CD4-positive, alpha-beta T cell treated with Interleukin-21 for 1 hour (primary cell): Measurements from ENCODE around the gene C19orf38.

Experiments
- DNase-seq: peaks from one replicate; pipeline ENCODE4 v3.0.0-alpha.2; 2020

C19orf38 gene

DNA sequence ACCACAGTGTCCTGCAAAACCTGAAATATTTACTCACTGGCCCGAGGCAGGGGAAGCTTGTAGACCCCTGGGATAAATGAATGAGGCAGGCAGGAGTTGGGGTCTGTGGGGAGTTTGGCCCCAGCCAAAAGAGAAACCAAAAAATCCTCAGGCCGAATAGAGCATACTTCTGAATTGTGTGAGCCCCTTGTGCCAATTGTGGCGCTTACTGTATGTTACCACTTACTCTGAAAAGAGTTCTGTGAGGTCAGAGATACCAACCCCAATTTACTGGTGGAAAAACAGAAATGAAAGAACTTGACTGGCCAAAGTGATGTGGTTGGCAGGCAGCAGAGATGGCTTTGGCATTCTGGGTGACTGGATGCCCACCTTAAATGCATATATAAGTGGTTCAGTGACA lies 30.0 kb downstream of the C19orf38 start:
- no peak for DNase-seq

DNA sequence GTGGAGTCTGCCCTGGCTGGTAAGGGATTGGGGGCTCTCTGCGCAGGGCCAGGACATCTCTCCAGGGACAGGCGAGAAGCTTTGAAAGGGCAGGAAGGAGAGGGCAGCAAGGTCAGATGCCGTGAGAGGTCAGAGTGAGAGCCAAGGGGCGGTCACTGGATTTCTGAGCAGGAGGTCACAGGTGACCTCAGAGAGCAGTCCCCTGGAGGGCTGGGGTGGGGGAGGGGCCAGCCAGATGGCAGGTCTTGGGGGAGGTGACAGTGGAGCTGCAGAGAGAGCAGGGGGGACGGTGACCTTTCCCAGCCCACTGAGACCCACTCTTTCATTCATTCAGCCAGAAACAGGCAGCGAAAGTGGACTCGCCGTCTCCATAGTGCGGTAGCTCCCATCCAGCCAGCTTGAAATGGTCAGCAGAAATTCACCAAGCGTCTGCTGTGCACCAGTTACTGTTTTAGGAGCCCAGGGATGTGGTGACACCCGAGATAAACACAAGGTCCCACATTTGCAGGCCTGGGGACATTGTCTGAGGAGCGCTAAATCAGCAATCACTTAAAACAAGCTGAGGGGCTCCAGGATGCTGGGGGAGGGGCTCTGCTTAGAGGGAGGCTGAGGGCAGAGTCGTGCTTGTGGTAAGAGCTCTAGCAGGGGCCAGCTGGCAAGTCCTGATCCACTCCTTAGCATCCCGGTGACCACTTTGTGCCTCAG lies 33.3 kb downstream of the C19orf38 start:
- DNase-seq, result no peak

DNA sequence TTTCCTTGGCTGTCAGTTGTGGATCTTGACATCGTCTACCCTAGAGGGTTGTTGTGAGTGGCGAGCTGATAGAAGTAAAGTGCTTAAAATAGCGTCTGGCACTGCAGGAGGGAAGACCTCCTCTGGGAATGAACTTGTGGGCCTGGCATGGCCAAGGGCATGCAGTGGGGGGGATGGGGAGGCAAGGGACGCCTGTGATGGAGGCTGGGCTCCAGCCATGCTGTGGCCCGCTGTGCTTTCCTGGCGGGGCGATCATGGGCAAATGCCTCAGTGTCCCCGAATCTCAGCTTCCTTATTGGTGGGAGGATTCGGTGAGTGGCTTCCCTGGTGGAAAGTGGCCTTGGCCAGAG lies 33.9 kb downstream of the C19orf38 start:
- no peak for DNase-seq

DNA sequence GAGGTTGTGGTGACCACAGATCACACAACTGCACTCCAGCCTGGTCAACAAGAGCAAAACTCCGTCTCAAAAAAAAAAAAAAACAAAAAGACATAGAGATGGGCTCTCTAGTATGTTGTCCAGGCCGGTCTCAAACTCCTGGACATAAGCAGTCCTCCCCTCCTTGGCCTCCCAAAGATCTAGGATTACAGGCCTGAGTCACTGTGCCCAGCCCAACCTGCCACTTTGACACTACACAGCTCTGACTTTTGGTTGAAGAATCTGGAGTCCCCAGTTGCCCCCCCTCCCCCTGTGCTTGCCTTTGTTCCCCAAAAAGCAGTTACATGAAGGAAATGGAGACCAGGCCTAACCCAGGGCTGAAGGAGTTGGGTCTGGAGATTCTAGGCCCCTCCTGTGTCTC lies 36.1 kb downstream of the C19orf38 start:
- DNase-seq, result no peak

DNA sequence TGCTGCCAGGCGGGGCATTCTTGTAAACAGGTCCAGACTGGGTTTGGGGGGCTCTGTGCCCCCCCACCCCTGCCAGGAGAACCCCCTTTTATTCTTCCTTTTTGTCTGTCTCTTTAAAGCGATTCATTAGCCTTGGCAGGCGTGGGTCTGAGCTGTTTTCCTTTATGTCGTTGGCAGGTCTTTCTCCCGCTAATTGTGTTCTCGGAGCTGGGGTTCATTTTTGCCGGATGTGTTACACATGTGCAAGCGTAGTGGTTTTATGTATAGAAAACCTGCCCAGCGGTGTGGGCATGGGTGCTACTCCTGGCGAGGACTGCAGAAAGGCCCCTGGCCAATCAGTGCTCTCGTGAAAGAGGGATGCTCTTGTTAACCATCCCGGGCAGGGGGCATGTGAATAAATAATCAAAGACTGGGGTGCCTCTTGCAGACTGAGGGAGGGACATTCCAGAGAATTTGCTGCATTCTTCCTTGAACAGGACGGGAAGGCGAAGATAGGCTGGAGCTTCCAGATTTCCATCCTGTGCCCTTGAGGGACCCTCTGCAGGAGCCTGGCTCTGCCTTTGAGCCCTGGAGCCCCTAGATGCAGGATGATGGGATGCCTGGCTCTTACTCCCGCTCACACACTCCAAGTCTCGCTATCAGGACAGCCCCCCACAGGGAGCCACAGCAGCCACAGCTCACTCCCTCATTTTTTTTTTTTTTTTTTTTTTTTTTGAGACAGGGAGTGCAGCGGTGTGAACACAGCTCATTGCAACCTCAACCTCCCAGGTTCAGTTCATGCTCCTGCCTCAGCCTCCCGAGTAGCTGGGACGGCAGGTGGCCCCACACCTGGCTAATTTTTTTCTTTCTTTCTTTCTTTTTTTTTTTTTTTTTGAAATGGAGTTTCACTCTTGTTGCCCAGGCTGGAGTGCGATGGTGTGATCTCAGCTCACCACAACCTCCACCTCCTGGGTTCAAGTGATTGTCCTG lies 37.3 kb downstream of the C19orf38 start:
- no peak for DNase-seq

DNA sequence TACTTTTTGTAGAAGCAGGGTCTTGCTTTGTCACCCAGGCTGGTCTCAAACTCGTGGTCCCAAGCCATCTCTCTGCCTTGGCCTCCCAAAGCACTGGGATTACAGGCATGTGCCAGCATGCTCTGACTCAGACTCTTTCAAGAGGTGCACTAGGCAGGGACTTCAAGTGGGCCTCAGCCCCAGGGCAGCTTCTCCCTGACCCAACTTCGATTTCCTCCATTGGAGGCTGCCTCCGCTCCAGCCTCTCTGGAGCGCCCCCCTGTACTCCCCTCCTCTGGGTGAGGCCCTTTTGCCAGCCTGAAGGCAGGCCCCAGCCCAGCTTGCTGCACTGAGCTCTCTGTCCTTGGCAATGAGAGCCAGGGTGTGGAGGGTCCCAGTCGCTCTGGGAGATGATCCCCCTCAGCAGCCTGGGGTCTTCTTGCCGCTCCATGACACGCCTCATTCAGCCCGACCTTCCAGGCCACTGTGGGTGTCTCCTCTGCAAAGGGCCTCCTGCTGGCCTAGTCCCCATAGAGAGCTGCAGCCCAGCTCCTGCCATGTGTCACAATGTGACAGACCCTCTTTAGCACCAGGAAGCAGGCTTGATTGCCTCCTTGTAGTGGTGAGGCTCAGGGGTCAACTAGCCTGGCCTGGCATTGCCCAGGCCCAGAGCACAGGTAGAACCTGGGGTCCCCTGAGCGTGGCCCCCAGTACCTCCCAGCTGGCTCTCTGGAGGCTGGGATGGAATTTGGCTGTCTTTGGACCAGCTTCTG lies 39.6 kb downstream of the C19orf38 start:
- DNase-seq, result no peak

DNA sequence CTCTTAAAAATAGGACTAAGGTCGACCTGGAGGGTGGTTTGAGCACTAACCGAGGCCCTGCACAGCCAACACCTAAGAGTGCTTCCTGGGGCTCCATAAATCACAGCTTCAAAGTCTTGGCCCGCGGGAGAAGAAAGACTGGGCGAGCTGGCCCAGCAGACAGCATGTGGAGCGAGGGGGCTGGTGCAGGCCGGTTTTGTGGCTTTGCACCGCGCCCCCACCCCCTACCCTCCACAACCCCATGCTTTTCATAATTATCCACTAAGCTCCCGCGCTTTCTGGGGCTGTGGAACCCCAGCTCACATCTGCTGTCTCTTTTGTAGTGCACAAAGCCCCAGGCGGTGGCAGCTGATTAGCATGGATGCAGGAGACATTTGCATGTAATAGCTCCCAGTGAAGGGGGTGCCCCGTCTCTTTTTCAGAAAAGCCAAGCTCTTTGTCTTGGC lies 40.2 kb downstream of the C19orf38 start:
- no peak for DNase-seq

DNA sequence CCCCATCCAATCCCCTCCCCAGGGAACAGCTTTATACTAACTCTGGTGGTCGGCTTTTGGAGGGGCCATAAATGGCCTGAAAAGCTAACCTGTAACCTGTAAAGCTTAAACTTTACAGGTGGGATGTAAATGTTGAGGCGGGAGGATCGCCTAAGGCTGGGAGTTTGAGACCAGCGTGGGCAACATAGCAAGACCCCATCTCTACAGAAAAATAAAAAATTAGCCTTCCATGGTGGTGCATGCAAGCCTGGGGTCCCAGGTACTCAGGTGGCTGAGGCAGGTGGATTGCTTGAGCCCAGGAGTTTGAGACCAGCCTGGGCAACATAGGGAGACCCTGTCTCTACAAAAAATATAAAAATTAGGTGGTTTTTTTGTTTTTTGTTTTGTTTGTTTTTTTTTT lies 41.7 kb downstream of the C19orf38 start:
- DNase-seq, result no peak

DNA sequence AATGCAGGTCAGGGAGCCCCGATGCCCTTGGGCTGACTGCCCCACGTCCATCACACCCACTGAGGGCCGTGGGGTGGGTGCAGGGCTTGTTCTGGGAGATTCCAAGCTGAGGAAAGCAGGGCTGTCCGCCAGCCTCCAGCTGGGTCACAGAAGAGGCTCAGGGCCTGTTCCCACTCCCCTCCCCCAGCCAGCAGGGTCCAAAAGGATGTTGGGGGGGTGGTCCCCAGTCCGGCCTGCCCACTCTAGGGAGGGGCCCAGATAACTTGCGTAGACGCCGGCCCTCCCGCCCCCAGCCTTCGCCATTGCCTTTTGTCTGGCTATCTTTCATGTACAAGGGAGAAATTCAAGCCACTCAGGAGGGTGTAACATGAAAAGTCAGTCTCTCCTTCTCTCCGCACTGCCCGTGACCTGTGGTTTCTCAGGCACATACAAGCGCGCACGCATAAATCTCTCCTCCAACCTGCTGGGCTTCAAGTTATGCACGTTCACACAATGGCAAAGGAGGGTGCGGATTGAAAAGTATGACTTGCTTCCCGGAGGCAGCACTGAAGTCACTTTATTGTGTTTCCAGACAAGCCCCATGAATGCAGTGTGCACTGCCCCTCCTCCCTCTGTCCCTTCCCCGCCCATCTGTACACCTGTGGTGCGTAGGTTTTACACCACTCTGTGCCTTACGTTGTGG lies 43.3 kb downstream of the C19orf38 start:
- DNase-seq, result no peak

DNA sequence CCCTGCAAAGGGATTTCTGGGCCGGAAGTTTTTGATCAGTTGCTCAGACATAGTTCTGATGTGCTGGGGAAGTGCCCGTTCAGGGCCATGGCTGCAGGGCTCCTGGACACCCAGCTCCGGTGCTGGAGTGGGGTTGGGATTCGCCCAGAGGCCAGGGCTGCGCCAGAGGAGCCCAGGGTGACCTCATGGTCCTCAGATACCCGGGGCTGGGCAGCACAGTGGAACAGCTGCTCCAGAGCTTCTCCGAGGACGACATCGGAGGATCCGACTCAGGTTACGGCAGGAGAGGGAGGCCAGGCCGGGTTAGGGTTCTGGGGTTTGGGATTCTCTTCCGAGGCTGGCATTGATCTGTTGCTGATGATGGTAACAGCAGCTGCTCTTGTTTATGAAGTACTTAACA lies 44.0 kb downstream of the C19orf38 start:
- no peak for DNase-seq

DNA sequence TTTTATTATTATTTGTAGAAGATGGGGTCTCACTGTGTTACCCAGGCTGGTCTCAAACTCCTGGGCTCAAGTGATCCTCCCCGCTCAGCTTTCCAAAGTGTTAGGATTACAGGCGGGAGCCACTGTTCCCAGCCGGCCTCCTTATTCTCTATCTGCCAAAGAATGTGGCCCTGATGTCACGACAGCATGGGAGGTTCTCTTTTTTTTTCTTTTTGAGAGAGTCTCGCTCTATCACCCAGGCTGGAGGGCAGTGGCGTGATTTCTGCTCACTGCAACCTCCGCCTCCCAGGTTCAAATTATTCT lies 46.6 kb downstream of the C19orf38 start:
- no peak for DNase-seq

DNA sequence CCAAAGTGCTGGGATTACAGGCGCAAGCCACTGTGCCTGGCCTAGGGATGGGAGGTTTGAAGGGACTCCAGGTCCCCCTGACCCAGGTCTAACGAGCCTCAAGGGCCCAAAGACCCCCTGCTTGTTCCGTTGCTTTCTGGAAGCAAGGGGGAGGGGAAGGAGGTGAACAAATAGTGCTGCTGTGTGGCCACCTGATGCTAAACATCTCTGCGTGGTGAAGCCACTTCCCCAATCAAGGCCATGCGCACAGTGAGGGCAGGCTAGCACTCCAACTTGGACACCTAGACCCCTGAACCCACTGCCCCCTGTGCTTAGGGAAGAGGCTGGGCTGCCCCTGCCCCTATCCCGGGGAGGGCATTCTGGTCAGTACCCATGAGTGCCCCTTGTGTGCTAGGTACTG lies 47.1 kb downstream of the C19orf38 start:
- no peak for DNase-seq

DNA sequence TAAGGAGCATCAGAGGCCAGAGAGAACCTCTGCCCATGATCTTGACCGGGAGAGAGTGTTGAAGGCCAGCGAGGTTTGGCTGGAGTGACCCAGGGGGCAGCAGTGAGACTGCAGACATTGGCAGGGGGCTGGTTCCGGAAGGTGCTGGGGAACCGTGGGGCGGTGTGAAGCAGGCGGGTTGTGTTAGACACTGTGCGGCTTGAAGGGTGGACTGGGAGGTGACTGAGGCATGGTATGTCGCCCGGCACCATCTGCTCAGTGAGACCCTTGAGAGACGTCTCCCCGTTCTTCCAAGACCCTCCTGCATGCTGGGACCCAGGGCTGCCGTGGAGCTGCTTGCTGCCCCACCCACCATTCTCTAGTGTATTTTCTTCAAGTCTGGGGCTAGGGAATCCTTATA lies 47.7 kb downstream of the C19orf38 start:
- no peak for DNase-seq

DNA sequence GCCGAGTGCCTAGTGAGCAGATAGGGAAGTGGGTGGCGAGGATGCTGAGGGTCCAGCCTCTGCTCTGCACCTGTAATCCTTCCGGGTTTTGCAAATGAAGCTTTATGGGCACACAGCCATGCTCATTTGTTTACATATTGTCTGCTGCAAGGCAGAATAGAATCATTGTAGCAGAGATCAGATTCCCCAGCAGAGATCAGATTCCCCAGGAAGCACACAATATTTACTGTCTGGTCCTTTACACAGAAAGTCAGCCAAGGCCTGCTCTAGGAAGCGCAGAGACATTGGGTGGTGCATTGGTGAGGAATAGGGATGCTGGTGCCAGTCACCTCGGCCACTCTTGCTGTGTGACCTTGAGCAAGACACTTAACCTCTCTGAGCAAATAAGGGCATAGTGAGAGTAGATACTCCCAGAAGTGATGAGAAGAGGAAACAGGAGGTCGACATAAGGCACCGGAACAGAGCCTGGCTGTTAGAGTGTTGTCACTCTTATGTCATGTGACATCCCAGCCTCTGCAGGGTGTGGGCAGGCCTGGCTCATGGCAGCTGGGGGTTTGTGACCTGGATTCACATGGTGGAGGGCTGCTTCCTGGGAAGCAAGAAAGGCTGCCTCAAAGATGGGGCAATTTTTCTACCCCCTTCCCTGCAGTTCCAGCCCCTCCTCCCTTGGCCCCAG lies 48.8 kb downstream of the C19orf38 start:
- DNase-seq, result no peak

DNA sequence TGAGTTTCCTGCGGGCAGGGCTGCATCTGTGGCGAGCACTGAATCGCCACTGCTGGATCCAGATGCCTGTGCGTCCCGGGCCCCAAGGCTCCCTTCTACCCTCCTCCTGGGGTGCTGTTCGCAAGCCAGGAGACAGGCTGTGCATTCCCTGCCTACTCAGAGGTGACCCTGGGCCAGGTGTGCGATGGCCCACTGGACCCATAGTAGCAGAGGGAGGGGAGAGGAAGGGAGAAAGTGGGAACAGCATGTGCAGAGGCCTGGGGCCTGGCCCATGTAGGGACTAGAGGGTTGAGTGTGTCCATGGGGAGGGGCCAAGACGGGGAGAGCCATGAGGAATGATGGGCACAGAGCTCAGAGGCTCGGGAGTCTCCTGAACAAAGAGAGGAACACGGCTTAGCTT lies 50.4 kb downstream of the C19orf38 start:
- no peak for DNase-seq

DNA sequence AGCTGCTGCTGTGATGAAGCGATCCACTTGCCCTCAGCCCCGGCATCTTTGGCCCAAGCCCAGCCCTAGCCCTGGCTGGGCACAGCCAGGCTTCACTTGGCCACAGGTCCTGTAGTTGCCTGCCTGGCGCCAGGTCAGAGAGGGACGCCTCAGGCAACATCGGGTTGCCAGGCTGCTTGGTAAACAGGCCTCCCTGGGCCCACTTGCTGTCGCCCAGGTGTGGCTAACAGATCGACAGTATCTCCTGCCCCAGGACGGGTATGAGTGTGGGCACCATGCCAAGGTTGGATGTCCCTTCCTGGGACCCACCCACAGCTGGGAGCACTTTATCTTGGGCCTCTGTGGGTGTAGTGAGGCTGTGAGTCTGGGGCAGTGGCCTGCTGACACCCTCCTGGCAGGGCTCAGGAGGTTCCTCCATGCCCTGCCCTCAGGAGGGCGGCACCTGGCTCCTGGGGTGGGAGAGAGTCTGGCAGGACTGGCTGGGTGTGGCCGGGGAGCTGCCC lies 51.0 kb downstream of the C19orf38 start:
- no peak for DNase-seq

DNA sequence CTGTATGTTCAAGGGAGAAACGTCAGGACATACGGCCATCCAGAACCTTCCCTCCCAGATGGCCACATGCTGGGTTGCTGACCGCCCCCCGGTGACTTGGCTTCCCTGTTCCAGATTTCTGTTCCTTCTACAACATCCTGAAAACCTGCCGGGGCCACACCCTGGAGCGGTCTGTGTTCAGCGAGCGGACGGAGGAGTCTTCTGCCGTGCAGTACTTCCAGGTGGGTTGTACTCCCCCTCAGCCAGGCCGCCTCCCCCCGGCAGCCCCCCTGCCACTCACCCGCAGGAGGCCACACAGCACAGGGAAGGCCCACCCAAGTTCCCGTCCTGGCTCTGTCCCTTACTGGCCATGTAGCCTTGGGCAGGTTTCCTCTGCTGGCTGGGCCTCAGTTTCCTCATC lies 59.7 kb downstream of the C19orf38 start:
- DNase-seq, result no peak

DNA sequence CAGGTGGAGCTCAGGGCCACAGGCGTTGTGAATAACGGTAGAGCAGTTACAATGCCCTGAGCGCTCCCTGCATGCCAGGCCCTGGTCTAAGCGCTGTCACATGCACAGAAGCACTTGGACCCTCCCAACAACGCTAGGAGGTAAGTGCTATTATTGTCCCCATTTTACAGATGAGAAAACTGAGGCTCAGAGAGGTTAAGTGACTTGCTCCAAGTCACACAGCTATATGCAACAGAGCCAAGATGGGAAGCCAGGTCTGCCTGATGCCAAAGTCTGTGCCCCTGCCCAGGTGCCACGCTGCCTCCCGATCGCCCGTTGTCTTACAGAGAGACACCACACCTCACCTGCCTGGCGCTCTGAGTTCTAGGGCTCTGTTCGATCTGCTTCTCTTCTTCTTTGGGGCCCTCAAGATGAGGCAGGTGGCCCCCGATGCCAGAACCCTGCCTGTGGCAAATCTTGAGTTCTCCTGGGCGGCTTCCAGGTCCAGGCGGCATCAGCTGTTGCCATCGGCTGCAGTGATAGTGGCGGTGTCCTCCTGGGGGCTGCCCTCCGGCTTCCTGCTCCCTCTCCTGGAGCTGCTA lies 60.3 kb downstream of the C19orf38 start:
- DNase-seq, result no peak

DNA sequence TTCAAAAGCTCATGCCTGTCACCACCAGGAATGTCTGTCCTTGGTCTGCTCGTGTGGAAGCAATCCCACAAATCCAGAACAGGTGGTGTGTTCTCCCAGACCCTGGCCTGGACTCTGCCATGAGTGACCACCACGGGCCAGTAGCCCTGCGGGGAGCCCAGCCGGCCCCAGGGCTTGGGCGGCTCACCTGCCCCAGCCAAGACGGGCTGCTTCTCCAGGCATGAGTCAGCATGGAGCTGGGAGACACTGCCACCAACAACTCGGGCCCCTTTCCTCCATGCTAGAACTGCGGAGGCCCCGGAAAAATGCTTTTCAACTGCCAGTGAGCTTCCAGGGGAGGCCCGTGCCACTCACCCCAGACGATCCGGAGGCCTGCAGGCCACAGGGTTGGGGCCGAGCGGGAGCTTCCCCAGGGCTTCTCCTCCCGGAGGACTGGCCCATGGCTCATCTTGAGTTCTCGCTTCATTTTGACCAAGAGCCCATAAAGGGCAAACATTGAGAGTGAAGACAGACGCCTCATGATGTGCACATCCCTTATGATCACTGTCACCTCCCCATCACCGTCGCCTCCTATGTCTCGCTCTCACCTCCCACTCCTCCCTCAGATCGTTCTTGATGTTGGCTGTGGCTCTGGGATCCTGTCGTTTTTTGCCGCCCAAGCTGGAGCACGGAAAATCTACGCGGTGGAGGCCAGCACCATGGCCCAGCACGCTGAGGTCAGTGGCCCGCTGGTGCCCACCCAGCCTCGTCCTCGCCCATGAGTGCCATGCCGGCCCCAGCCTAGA lies 63.6 kb downstream of the C19orf38 start:
- no peak for DNase-seq

DNA sequence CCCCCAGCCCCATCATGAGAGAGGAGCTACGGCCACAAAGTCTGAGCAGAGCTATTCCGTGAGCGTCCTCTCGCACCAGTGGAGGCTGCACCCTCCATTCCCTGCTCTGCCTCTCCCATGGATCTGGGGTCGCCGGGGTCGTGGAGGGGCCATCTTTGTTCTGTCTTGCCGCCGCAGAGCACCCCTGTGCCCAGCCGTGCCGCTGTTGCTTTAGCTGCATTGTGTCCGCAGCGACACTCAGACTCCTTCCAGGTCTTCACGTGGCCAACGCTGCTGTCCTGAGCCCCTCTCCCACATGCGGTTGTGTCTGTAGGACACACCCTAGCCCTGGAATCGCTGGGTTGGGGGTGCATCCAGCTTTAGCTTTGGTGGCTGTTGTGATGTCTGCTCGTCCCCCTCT lies 64.4 kb downstream of the C19orf38 start:
- DNase-seq, result no peak

DNA sequence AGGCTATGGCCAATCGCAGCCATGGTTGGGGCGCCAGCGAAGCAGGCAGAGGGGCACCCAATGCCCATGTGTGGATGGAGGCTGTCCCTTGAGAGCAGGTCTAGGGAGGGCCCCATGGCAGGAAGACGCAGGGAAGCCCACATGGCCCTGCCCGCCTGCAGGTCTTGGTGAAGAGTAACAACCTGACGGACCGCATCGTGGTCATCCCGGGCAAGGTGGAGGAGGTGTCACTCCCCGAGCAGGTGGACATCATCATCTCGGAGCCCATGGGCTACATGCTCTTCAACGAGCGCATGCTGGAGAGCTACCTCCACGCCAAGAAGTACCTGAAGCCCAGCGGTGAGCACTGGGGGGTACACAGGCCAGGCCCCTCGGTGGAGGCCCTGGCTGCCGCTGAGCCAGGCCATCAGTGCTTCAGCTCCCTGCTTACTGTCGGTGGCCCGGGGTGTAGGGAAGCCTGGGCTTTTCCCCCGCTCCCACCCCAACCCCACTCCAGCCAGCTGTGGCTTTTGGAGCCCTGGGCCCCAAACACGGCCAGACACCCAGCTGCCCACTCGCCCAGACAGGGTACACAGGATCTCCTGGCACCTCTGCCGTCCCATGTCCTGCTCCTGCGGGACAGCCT lies 65.6 kb downstream of the C19orf38 start:
- DNase-seq, result no peak
